ENCODE measurements around the gene MTCL1.

DNA sequence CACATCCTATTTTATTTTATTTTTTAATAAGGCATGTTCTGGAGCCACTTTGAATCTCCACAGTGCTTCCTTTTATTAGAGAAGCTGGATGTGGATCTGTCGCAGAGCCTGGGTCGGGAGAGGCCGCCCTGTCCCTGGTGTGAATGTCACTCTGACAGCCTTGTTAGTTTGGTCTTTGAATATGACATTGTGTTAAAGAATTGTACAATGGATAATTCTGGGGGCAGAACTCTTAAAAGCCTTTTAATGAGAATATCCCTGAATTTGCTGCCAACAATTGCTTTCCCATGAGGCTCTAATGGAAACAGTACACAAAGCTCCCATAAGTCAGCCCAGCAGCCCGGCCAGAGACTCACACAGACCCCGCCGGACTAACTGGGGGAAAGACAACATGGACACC is 82.4 kb downstream of the MTCL1 start:
- TF ChIP-seq CTCF (IDR thresholded peaks at IDR 0.05; ENCODE audit: poor library complexity), result no peak
- no peak for TF ChIP-seq EZH2 (IDR thresholded peaks at IDR 0.05; ENCODE audit: borderline replicate concordance)
- TF ChIP-seq EZH2phosphoT487 (IDR thresholded peaks at IDR 0.05; ENCODE audit: low read depth, severe bottlenecking, unreplicated experiment), result no peak

All from hepatocyte (in vitro differentiated cells).